ENCODE measurements around the gene XKR8. TPM values are rescaled to one million over a fixed set of nuclear protein-coding genes. Genes with fewer than 3 reads are reported as not detected.
A peak's percentile ranks its signal among the peaks of the same experiment; 100 is the strongest.

The XKR8 gene
- total and polyA plus RNA-seq, 8 donors, result 4.5 to 9.5 (median 7.5) TPM

DNA sequence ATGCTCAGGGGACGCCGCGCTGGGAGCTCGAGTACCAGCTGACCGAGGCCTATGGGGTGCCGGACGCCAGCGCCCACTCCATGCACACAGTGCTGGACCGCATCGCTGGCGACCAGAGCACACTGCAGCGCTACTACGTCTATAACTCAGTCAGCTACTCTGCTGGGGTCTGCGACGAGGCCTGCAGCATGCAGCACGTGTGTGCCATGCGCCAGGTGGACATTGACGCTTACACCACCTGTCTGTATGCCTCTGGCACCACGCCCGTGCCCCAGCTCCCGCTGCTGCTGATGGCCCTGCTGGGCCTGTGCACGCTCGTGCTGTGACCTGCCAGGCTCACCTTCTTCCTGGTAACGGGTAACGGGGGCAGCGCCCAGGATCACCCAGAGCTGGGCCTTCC is 1.3 kb upstream of the XKR8 start:
- no peak for ATAC-seq
- H3K4me3 ChIP-seq, result no peak overlapping the region
- no peaks in the 10 kb centered on the region for H3K27me3 ChIP-seq
- intact Hi-C loops (cut with DNase I), result no loop called here
- FAIRE-seq, result no peak
- H3K4me1 ChIP-seq, result peaks cover 0 to 6% (median 4%) of the 10 kb centered on the region in 3 donors
- no peaks in the 10 kb centered on the region for H3K36me3 ChIP-seq
- TF ChIP-seq, protein P1, sequence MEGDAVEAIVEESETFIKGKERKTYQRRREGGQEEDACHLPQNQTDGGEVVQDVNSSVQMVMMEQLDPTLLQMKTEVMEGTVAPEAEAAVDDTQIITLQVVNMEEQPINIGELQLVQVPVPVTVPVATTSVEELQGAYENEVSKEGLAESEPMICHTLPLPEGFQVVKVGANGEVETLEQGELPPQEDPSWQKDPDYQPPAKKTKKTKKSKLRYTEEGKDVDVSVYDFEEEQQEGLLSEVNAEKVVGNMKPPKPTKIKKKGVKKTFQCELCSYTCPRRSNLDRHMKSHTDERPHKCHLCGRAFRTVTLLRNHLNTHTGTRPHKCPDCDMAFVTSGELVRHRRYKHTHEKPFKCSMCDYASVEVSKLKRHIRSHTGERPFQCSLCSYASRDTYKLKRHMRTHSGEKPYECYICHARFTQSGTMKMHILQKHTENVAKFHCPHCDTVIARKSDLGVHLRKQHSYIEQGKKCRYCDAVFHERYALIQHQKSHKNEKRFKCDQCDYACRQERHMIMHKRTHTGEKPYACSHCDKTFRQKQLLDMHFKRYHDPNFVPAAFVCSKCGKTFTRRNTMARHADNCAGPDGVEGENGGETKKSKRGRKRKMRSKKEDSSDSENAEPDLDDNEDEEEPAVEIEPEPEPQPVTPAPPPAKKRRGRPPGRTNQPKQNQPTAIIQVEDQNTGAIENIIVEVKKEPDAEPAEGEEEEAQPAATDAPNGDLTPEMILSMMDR (IDR thresholded peaks at IDR 0.05), result no peak
- no peaks in the 10 kb centered on the region for H3K9me3 ChIP-seq
- 97% methylated on average over 26 of the region's 26 CpGs for WGBS, 2 donors
- no peak overlapping the region for H3K27ac ChIP-seq
- DNase-seq, result peak in 4 of 6 donors; percentile 26 to 82 (median 54)

DNA sequence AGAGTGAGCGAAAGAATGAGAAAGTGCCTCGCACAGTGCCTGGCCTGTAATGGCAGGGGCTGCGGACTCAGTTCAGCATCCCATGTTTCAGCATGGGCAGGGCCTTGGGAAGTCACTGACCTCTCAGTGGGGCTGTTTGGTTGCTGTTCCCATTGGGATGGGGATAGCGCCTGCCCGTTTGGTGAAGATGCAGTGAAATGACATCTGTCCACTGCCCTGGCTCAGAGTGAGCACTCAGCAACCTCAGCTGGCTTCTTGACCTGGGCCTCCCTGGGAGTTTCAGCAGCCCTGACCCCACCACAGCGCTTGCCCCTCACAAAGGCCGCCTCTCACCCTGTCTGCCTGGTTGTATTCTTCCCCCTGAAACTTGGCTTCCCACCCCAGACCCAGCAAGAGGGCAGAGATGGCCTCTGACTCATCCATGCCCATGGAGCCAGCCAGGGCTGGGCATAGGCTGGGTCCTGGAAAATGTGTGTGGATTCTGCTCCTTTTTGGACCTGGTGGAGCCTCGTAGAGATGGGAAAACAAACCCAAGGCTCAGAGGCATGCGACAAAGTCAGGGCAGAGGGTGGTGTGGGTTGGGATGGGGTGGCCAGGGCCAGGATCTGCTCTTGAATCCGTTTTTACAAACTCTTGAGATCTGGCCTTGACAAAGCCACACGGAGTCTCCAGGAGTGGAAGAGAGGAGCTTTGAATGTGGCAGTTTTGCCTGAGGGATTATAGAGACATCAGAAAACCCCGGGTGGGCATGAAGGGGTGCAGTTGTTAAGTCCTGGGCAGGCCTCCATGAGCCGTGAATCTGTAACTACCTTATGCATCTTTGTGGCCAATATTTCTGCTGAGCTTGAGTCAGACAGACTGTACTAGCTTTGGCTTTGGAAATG is 1.2 kb downstream of the XKR8 start:
- FAIRE-seq (no peak), DNase-seq (peak in 1 of 6 donors; percentile 40), ATAC-seq (peak; percentile 4 to 37 (median 12))
- Histone ChIP-seq H3K36me3 (peaks cover 0 to 8% (median 0%) of the 10 kb centered on the region in 3 donors), H3K4me3 (peak overlapping the region; percentile 57 to 87 (median 66)), H3K27ac (peak overlapping the region; percentile 79 to 88 (median 86)), H3K9me3 (no peaks in the 10 kb centered on the region), H3K4me1 (peaks cover 0 to 6% (median 4%) of the 10 kb centered on the region in 3 donors), H3K27me3 (no peaks in the 10 kb centered on the region)
- TF ChIP-seq, protein P1 (IDR thresholded peaks at IDR 0.05), result no peak
- WGBS, 2 donors, result 27 to 31% methylated on average over 13 of the region's 13 CpGs
- intact Hi-C loops (cut with DNase I), result no loop called here

DNA sequence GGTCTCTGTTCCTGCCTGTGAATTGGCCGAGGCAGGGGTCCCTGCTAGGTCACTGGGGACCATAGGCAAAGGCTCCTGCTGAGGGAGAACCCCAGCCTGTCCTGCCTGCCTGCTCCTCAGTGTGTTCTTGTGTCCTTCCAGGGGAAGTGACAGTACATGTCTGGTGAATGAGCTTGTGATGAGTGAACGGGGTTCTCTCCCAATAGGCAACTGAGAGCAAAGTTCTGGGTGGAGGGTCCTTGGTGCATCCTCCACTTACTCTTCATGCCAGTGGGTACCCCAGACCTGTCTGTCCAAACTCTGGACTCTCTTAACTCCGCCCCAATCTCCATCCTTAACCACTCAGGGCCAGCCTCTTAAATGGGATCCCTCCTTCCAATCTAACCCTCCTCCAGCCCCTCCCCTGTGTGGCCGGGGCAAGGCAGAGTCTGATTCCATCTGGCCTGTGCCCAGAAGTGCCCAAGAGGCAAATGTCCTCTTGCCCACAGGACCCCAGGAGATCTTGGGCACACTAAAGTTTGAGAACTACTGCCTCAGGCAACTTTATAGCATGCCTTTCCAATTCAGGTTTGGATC is 2.0 kb downstream of the XKR8 start:
- intact Hi-C loops (cut with DNase I), result no loop called here
- ATAC-seq (no peak), DNase-seq (no peak), FAIRE-seq (no peak)
- H3K27me3 ChIP-seq, result no peaks in the 10 kb centered on the region
- TF ChIP-seq, protein P1 (IDR thresholded peaks at IDR 0.05), result no peak
- no peak overlapping the region for H3K27ac ChIP-seq
- peaks cover 0 to 15% (median 7%) of the 10 kb centered on the region in 3 donors for H3K36me3 ChIP-seq
- no peaks in the 10 kb centered on the region for H3K9me3 ChIP-seq
- peaks cover 0 to 6% (median 4%) of the 10 kb centered on the region in 3 donors for H3K4me1 ChIP-seq
- peak overlapping the region in 2 of 4 donors; percentile 57 to 72 for H3K4me3 ChIP-seq
- WGBS, 2 donors, result 56 to 65% methylated on average over 4 of the region's 4 CpGs

DNA sequence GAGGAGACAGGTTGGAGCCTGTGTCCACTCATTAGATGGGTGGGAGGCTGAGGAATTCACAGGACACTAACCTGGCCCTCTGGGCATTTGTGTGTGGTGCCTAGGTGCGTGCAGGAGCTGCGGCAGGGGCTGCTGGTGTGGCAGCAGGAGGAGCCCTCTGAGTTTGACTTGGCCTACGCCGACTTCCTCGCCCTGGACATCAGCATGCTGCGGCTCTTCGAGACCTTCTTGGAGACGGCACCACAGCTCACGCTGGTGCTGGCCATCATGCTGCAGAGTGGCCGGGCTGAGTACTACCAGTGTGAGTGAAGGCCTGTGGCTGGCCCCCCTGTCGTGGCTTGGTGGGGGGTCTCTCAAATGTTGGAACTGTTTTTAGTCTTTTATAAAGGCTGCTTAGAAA is 3.6 kb downstream of the XKR8 start:
- TF ChIP-seq, protein P1 (IDR thresholded peaks at IDR 0.05), result no peak
- WGBS, 2 donors, result 92 to 93% methylated on average over 11 of the region's 11 CpGs
- Histone ChIP-seq H3K27ac (no peak overlapping the region), H3K4me1 (peaks cover 0 to 6% (median 4%) of the 10 kb centered on the region in 3 donors), H3K36me3 (peaks cover 0 to 30% (median 9%) of the 10 kb centered on the region in 3 donors), H3K4me3 (no peak overlapping the region), H3K27me3 (no peaks in the 10 kb centered on the region), H3K9me3 (no peaks in the 10 kb centered on the region)
- FAIRE-seq (no peak), ATAC-seq (no peak), DNase-seq (no peak)
- intact Hi-C loops (cut with DNase I), result no loop called here

All from pancreas (tissue), 10 donors.